ENCODE results near the gene EBI3. TPM values are rescaled to one million over a fixed set of nuclear protein-coding genes. Genes with fewer than 3 reads are reported as not detected.
"Not testable (repeated sequence)": the region's sequence is repeated elsewhere in the genome, so short reads cannot be mapped to it uniquely, and the experiment has no call there.

EBI3 gene
- total RNA-seq, 2 donors from 2014 or later: 21.8 to 29.9 TPM

- Mint-ChIP-seq H3K27me3 (ENCODE audit: low read depth) (no peaks in the 10 kb centered on the region), H3K4me1 (ENCODE audit: low read depth) (no peaks in the 10 kb centered on the region), H3K36me3 (ENCODE audit: insufficient read depth in 2 of 2) (peaks cover 0 to 5% of the 10 kb centered on the region in 2 donors), H3K27ac (no peak overlapping the region), H3K9me3 (no peaks in the 10 kb centered on the region), H3K4me3 (no peak overlapping the region)
- ATAC-seq (replicated peaks in 1 of 2) (no peak), DNase-seq (no peak)
These were observed 13.5 kb upstream of the EBI3 start for GRCh38 chr19:4215807-4216206.

DNA sequence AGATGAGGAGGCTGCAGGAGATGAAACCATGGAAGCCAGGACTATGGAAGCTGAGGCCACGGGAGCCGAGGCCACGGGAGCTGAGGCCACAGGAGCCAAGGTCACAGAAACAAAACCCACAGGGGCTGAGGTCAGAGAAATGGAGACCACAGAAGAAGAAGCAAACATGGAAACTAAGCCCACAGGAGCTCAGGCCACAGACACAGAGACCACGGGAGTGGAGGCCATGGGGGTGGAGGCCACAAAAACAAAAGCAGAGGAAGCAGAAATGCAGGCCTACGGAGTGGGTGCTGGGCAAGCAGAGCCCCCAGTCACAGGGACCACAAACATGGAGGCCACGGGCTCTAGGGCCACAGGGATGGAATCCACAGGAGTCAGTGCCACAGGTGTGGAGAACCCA, 12.5 kb upstream of the EBI3 start:
- Mint-ChIP-seq H3K27me3 (ENCODE audit: low read depth) (no peaks in the 10 kb centered on the region), H3K36me3 (ENCODE audit: insufficient read depth in 2 of 2) (peaks cover 0 to 5% of the 10 kb centered on the region in 2 donors), H3K9me3 (no peaks in the 10 kb centered on the region), H3K27ac (no peak overlapping the region), H3K4me3 (no peak overlapping the region), H3K4me1 (ENCODE audit: low read depth) (no peaks in the 10 kb centered on the region)
- ATAC-seq (replicated peaks in 1 of 2) (no peak), DNase-seq (no peak)

- H3K9me3 Mint-ChIP-seq: no peaks in the 10 kb centered on the region
- H3K27me3 Mint-ChIP-seq (ENCODE audit: low read depth): no peaks in the 10 kb centered on the region
- no peaks in the 10 kb centered on the region for H3K4me1 Mint-ChIP-seq (ENCODE audit: low read depth)
- H3K36me3 Mint-ChIP-seq (ENCODE audit: insufficient read depth in 2 of 2): peaks cover 0 to 5% of the 10 kb centered on the region in 2 donors
- DNase-seq (no peak), ATAC-seq (replicated peaks in 1 of 2) (no peak)
- H3K4me3 Mint-ChIP-seq: no peak overlapping the region
- H3K27ac Mint-ChIP-seq: no peak overlapping the region
These were observed 11.7 kb upstream of the EBI3 start for GRCh38 chr19:4217429-4218264.

DNA sequence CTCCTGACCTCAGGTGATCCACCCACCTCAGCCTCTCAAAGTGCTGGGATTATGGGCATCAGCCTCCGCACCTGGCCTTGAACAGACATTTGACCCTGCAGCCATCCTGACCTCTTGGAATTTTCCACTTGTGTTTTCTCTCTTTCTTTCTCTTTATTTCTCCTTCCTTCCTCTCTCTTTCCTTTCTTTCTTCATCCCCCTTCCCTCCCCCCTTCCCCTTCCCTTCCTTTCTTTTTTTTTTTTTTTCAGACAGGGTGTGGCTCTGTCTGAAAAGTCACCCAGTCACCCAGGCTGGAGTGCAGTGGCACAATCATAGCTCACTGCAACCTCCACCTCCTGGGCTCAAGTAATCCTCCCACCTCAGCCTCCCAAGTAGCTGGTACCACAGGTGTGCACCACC, 10.8 kb upstream of the EBI3 start:
- not testable (repeated sequence) for H3K27ac Mint-ChIP-seq

DNA sequence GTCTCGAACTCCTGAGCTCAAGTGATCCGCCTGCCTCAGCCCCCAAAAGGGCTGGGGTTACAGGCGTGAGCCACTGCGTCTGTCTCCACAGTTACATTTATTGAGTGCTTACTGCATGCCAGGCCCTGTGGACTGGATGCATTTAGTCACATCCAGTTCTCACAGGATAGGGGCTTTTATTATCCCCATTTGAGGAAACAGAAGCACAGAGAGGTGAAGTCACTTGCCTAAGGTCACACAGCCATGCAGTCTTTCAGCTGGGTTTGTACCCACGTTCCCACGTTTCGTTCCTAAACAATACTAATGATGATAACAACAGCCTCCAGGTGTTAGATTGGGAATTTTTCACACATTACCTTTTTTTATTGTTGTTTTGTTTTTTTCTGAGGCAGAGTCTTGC, 9.1 kb upstream of the EBI3 start:
- ATAC-seq (replicated peaks in 1 of 2): no peak

More for the DNA sequence above, 10.8 kb upstream of the EBI3 start:
- not testable (repeated sequence) for H3K36me3 Mint-ChIP-seq (ENCODE audit: insufficient read depth in 2 of 2); H3K9me3 Mint-ChIP-seq; ATAC-seq (replicated peaks in 1 of 2); DNase-seq; H3K27me3 Mint-ChIP-seq (ENCODE audit: low read depth); H3K4me3 Mint-ChIP-seq; H3K4me1 Mint-ChIP-seq (ENCODE audit: low read depth)

DNA sequence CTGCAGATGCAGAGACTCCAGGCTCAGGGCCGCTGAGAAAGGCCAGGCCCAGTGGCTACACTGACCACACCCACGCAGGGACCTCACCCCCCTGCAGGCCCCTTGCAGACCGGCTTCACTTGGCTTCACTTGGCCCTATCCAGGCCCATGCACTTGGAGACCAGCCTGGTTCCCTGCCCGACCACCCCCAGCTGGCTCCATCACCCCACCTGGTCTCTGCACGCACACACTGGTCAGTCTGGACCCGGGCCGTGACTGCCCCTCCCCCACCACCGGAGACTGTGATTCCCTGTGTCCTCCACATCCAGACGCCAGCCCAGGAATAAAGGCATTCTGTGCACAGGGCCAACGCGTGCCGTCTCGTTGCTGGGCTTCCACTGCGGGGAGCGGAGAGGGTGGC, 4.9 kb upstream of the EBI3 start:
- ATAC-seq (replicated peaks in 1 of 2): no peak
- Mint-ChIP-seq H3K36me3 (ENCODE audit: insufficient read depth in 2 of 2) (no peaks in the 10 kb centered on the region), H3K9me3 (no peaks in the 10 kb centered on the region), H3K4me1 (ENCODE audit: low read depth) (peaks cover 8% of the 10 kb centered on the region), H3K27me3 (ENCODE audit: low read depth) (no peaks in the 10 kb centered on the region), H3K4me3 (no peak overlapping the region), H3K27ac (no peak overlapping the region)
- DNase-seq: no peak

More for the DNA sequence above, 9.1 kb upstream of the EBI3 start:
- no peak for DNase-seq
- Mint-ChIP-seq H3K4me3 (no peak overlapping the region), H3K9me3 (no peaks in the 10 kb centered on the region), H3K4me1 (ENCODE audit: low read depth) (no peaks in the 10 kb centered on the region), H3K27me3 (ENCODE audit: low read depth) (no peaks in the 10 kb centered on the region), H3K36me3 (ENCODE audit: insufficient read depth in 2 of 2) (peaks cover 0 to 5% of the 10 kb centered on the region in 2 donors), H3K27ac (no peak overlapping the region)

GRCh38 chr19:4225885-4226284, 3.4 kb upstream of the EBI3 start:
- H3K4me1 Mint-ChIP-seq (ENCODE audit: low read depth): peaks cover 8% of the 10 kb centered on the region
- H3K4me3 Mint-ChIP-seq: peak overlapping the region in 1 of 2 donors; percentile 5
- ATAC-seq (replicated peaks in 1 of 2) (no peak), DNase-seq (no peak)
- no peaks in the 10 kb centered on the region for H3K36me3 Mint-ChIP-seq (ENCODE audit: insufficient read depth in 2 of 2)
- H3K9me3 Mint-ChIP-seq: no peaks in the 10 kb centered on the region
- no peaks in the 10 kb centered on the region for H3K27me3 Mint-ChIP-seq (ENCODE audit: low read depth)
- no peak overlapping the region for H3K27ac Mint-ChIP-seq

- H3K36me3 Mint-ChIP-seq (ENCODE audit: insufficient read depth in 2 of 2): no peaks in the 10 kb centered on the region
- ATAC-seq (replicated peaks in 1 of 2) (no peak), DNase-seq (no peak)
- H3K4me1 Mint-ChIP-seq (ENCODE audit: low read depth): peaks cover 12% of the 10 kb centered on the region
- no peak overlapping the region for H3K4me3 Mint-ChIP-seq
- H3K27ac Mint-ChIP-seq: no peak overlapping the region
- no peaks in the 10 kb centered on the region for H3K27me3 Mint-ChIP-seq (ENCODE audit: low read depth)
- no peaks in the 10 kb centered on the region for H3K9me3 Mint-ChIP-seq
These were observed 1.6 kb upstream of the EBI3 start for GRCh38 chr19:4227771-4228170.

- no peaks in the 10 kb centered on the region for H3K36me3 Mint-ChIP-seq (ENCODE audit: insufficient read depth in 2 of 2)
- H3K27ac Mint-ChIP-seq: no peak overlapping the region
- no peak overlapping the region for H3K4me3 Mint-ChIP-seq
- H3K9me3 Mint-ChIP-seq: no peaks in the 10 kb centered on the region
- DNase-seq (no peak), ATAC-seq (replicated peaks in 1 of 2) (no peak)
- H3K27me3 Mint-ChIP-seq (ENCODE audit: low read depth): no peaks in the 10 kb centered on the region
- peaks cover 17% of the 10 kb centered on the region for H3K4me1 Mint-ChIP-seq (ENCODE audit: low read depth)
These were observed 551 bp upstream of the EBI3 start for GRCh38 chr19:4228765-4229178.

DNA sequence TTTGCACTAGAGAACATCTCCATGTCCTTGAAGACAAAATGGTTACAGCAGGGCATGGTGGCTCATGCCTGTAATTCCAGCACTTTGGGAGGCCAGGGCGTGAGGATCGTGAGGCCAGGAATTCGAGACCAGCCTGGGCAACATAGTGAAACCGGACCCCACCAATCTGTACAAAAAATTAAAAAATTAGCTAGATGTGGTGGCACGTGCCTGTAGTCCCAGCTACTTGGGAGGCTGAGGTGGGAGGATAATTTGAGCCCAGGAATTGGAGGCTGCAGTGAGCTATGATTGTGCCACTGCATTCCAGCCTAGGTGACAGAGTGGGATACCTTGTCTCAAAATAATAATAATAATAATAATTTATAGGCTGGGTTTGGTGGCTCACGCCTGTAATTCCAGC, 914 bp downstream of the EBI3 start:
- H3K4me1 Mint-ChIP-seq (ENCODE audit: low read depth): peaks cover 17% of the 10 kb centered on the region
- ATAC-seq (replicated peaks in 1 of 2); H3K27ac Mint-ChIP-seq; DNase-seq; H3K36me3 Mint-ChIP-seq (ENCODE audit: insufficient read depth in 2 of 2); H3K27me3 Mint-ChIP-seq (ENCODE audit: low read depth); H3K4me3 Mint-ChIP-seq; H3K9me3 Mint-ChIP-seq: not testable (repeated sequence)

DNA sequence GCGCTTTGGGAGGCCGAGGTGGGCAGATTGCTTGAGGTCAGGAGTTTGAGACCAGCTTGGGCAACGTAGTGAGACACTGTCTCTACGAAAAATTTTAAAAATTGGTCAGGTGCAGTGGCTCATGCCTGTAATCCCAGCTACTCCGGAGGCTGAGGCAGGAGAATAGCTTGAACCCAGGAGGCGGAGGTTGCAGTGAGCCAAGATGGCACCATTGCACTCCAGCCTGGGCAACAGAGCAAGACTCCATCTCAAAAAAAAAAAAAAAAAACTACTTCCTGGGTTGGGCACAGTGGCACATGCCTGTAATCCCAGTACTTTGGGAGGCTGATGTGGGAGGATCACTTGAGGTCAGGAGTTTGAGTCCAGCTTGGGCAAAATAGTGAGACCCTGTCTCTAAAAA, 2.2 kb downstream of the EBI3 start:
- DNase-seq; ATAC-seq (replicated peaks in 1 of 2); H3K36me3 Mint-ChIP-seq (ENCODE audit: insufficient read depth in 2 of 2); H3K27me3 Mint-ChIP-seq (ENCODE audit: low read depth); H3K27ac Mint-ChIP-seq; H3K9me3 Mint-ChIP-seq; H3K4me3 Mint-ChIP-seq: not testable (repeated sequence)
- peaks cover 11% of the 10 kb centered on the region for H3K4me1 Mint-ChIP-seq (ENCODE audit: low read depth)

DNA sequence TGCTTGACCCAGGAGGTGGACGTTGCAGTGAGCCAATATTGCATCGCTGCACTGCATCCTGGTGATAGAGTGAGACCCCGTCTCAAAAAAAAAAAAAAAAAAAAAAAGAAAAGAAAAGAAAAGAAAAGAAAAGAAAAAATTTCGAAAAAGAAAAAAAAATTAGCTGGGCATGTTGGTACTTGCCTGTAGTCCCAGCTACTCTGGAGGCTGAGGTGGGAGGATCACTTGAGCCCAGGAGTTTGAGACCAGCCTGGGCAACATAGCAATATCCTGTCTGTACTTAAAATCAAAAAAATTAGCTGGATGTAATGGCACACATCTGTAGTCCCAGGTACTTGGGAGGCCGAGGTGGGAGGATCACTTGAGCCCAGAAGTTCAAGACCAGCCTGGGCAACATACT, 2.8 kb downstream of the EBI3 start:
- not testable (repeated sequence) for H3K4me1 Mint-ChIP-seq (ENCODE audit: low read depth); ATAC-seq (replicated peaks in 1 of 2); H3K27me3 Mint-ChIP-seq (ENCODE audit: low read depth); H3K36me3 Mint-ChIP-seq (ENCODE audit: insufficient read depth in 2 of 2); DNase-seq; H3K9me3 Mint-ChIP-seq; H3K27ac Mint-ChIP-seq
- peak overlapping the region in 1 of 2 donors; percentile 13 for H3K4me3 Mint-ChIP-seq

- Mint-ChIP-seq H3K9me3 (no peaks in the 10 kb centered on the region), H3K27me3 (ENCODE audit: low read depth) (no peaks in the 10 kb centered on the region), H3K27ac (no peak overlapping the region), H3K36me3 (ENCODE audit: insufficient read depth in 2 of 2) (peaks cover 0 to 1% of the 10 kb centered on the region in 2 donors), H3K4me3 (peak overlapping the region in 1 of 2 donors; percentile 23), H3K4me1 (ENCODE audit: low read depth) (peaks cover 9% of the 10 kb centered on the region)
- ATAC-seq (replicated peaks in 1 of 2) (no peak), DNase-seq (no peak)
These were observed 3.4 kb downstream of the EBI3 start for GRCh38 chr19:4232614-4233281.
